Hematopoietic multipotent progenitor cell (in vitro differentiated cells): ENCODE results near the gene EXPH5. TPM values are rescaled to one million over a fixed set of nuclear protein-coding genes. Genes with fewer than 3 reads are reported as not detected.
"Not testable (repeated sequence)": the region's sequence is repeated elsewhere in the genome, so short reads cannot be mapped to it uniquely, and the experiment has no call there.

Source experiments
- DNase-seq, 3 donors: peaks; one replicate each; pipeline ENCODE4 v3.0.0-alpha.2; 2011 to 2015; ENCODE audit warnings: low read depth in 2 of 3, low spot score in 2 of 3
- total RNA-seq: library from RNA; depleted of rRNA; stranded (reverse); fragments of >200 nt; gene quantifications from one replicate; pipeline ENCODE4 v1.2.3, GENCODE V29; 2012

EXPH5 gene, protein sequence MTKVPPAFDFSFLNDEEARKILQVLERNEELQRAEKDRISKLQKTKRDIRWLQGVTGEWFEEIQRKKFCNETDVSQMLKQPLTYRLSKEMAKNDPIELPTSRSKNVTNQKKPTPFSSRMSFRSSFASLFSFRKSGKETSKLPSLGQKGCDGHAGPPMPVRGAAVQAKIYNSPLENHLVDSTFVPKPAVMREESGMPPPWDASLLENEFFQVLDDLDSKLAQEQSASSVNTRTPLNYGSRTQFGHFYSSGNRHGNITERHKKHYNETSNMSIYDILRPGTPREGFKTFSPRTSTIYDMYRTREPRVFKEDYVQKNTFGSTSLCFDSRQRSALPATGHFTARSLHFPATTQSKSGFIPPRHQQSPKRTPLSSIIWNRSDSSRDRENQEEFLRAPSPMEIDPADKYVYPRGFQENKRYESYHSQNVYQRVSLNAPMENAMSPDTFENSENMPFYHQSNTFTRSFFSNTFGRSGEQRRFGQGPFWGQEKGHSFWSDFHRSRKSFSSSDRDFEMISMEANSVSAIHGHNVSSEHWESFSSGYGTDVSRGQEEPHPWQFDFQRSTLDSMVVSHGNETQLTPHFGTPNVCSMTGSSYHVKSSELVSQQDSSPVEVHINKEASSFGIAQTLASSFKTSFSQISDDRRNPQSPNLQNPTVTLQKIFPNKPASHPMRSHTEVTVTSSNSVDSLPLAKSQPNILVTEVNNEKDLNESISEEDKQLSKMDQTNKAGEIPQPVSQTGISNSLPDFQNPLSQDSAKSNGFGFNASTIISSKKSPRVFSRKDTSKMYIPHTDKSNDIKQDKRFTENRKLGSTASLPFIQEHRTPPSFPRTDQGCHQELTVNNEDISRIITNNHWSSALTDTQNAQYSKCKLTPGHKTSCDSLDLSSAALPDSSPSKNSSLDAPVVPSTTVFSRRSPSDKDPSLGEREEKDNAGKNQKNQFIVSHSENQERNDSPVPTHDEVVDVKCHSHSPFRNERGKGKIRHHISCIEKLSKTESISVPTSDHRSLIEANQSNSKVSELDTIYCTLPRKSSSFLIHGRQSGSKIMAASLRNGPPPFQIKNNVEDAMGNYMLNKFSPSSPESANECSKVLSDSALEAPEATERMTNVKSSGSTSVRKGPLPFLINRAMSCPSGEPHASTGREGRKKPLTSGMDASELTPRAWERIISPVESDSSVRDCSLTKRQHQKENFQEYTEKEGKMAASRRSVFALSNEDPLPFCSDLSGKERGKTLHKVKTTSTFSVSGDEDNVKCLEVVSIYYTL (N-terminal part only)
- 1.6 TPM for total RNA-seq

DNA sequence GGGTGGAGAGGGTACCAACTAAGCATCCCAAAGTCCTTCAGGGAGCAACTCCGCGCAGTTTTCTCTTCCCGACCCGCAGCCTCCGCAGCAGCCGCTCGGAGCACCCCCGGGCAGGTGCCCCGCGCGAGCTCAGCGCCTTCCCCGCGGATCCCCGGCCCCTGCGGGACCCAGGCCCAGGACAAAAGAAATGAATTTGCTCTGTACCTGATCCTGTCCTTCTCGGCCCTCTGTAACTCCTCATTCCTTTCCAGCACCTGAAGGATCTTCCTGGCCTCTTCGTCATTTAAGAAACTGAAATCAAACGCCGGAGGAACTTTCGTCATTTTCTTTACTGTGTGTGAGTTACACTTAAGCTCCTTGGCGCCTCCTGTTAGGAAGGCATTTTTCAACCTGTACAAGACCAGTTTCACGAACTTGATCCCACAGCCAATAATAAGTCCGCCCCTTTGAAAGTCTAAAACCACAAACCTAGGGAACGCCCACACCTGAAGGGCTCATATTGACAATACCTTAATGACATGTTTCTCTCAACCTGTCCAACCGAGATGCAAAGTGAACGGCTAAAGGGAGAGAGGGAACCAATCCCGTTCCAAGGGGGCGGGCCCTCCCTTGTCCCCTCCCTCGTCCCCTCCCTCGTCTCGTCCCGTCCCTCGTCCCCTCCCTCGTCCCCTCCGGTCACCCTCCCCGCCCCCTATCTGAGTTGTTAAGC is at the start of gene EXPH5:
Gene EXPH5 (minus strand): TSS at position 555 of the 709 bp plus-strand sequence. CDS start 232 bp downstream, at position 323.
- peak; percentile 61 to 94 (median 89) for DNase-seq

GRCh38 chr11:108641752-108642151 is 48.2 kb upstream of the EXPH5 start:
- DNase-seq = not testable (repeated sequence)

DNA sequence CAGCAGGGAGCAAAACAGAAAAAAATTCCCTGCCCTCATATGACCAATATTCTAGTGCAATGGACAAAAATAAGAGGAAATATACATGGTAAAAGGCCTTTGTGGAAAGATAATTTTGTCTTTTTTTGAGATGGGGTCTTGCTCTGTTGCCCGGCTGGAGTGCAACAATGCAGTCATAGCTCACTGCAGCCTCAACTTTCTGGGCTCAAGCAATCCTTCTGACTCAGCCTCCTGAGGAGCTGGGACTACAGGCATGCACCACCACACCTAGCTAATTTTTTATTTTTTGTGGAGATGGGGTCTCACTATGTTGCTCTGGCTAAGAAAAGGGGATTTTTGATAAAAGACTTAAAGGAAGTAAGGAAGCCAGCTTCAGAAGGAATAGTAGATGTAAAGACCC is 45.6 kb upstream of the EXPH5 start:
- DNase-seq = no peak

- no peak for DNase-seq
Observed at GRCh38 chr11:108636222-108636621, 42.7 kb upstream of the EXPH5 start.

DNA sequence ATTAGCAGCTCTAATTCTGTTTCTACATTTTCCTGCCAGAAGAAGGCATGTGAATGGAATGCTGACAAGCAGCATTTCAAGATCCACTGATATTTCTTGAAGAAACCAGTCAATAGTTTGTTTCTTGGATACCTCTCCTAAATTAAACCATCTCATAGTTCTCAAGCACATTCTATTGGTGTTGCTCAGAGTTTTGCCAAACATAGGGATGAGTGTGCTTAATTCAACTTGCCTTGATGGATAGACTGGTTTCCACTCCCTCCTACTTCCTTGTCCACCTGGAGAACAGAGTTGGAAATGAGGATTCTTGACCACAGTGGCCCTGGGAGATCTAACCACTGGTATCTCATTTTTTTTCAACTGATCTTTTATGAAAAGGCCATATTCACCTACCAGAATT is 41.5 kb upstream of the EXPH5 start:
- DNase-seq = no peak

DNA sequence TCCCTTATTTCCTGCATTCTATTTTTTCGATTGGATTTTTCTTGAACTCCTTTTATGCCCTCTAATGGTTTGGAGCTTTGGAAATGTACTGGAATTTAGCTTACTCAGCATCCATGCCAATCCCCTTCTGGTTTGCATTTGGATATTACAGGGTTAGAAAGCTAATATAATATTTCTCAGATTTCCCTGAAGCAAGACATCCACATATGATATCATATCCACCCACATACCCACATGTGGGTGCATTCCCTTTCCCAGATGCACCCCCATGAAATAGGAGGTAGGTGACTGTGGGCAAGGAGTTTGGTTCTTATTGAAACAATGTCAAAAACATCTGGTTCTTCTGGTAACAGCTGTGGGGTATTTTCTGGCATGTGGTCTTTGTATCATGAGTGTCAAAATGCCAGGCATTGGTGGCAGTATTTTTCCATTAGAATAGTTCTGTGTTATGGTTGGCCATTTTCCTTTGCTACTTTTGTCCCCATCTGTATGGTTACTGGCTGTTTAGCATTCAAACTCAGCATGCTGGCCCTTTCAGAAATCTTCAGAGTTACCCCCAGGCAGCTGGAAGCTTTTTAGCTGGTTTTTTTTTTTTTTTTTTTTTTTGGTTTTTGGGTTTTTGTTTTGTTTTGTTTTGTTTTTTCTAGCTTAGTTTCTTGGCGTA is 38.6 kb upstream of the EXPH5 start:
- DNase-seq = no peak

DNA sequence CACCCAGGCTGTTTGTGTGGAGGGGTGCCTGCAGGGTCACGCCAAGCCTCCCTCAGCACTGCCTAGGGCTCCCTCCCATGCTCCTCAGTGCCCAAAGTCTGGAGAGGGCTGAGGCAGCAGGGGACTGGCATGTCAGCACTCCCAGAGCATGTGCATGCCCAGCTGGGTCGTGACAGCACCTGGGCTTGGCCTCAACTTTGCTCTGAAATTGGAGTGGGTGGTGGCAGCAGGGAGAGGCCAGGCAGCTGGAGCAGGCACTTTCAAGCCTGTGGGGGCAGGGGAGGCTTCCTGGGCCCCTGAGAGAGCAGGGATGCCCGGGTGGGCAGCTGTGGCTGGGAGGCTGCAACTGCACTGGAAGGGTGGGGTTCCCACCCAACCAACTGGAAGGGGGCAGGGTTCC is 35.7 kb upstream of the EXPH5 start:
- DNase-seq = no peak

DNA sequence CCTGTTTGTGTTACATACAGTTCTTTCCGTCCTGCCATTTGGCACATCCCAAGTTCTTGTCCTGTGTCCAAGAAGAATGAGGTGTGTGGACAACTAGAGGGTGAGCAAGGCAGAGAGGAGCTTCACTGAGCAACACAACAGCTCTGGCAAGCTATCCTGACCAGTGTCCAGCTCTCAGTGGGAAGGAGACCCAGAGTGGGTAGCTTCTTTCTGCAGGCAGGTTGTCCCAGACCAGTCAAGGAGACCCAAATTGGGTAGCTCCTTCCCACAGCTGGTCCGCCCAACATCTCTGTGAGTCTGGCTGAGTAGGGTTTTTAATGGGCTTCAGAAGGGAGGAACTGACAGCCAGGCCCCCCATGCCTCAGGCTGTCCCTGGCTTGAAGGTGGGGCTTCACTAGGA is 35.2 kb upstream of the EXPH5 start:
- no peak for DNase-seq

DNA sequence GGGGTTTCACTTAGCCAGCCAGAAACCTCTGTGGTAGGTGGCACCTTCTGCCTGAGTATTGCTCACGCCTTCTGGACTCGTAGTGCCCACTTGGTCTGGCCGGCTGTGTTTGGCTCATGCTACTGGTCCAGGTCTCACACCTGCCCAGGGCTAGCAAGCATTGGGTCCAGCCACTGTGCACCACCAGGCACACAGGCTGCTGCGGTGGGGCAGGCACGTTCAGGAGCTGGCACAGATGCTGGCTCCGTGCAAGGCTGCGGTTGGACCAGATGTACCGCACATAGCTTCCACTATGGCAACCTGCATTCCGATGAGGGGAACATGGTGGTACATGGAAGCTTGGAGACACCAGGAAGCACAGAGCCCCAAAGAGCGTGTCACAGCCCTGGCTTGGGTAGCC is 34.8 kb upstream of the EXPH5 start:
- DNase-seq = no peak

DNA sequence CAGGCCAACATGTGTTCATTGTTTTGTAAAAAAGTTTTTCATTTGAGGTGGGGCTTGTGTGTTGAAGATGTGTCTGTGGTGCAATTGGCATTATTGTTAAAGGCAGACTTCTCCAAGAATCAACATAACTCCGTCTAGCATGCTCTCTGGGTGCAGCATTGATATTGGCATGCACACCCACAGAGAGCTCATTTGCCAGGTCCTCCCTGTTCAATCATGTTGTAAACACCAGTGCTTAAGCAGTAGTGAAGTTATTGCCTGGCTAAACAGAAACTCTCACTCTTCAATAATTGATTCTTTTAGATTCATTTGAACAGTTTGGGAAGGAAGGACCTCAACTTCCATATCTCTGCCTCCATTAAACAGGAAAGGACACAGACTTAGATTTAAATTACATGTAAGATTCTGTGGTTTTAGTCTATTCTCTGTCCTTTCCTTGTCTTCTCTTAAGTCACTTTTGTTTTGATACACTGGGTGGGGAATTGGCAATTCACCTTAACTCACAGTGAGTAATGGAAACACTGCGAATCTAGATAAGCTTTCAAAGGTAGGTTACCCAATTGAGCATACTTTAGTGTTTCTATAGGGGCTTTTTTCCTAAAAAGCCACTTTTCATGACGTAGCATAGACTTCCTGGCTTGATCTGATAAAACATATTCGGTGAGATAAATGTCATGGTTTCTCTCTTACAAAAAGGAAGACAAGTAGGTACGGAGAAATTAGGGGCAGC is 30.8 kb upstream of the EXPH5 start:
- no peak for DNase-seq

GRCh38 chr11:108622341-108622740 is 28.8 kb upstream of the EXPH5 start:
- DNase-seq = no peak

GRCh38 chr11:108620958-108621772 is 27.6 kb upstream of the EXPH5 start:
- DNase-seq = no peak

GRCh38 chr11:108618529-108618928 is 25.0 kb upstream of the EXPH5 start:
- DNase-seq = no peak

DNA sequence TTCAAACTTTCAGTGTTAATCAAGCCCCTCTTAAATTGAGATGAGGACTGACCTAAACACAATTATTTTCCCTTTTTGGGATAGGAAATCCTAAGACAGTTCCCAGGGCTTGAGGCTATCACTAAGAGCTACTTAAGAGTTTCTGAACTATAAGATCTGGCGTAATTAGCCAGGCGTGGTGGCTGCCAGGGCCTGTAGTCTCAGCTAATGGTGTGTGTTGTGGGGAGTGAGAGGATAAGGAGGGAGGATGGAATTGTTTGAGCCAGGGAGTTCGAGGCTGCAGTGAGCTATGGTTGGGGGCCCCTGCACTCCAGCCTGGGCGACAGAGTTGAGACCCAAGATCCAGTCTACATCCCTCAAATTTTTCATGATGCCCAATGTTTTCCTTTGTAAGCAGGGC is 23.5 kb upstream of the EXPH5 start:
- DNase-seq = no peak

GRCh38 chr11:108616549-108616948 is 23.0 kb upstream of the EXPH5 start:
- no peak for DNase-seq

GRCh38 chr11:108614086-108614485 is 20.5 kb upstream of the EXPH5 start:
- no peak for DNase-seq

DNA sequence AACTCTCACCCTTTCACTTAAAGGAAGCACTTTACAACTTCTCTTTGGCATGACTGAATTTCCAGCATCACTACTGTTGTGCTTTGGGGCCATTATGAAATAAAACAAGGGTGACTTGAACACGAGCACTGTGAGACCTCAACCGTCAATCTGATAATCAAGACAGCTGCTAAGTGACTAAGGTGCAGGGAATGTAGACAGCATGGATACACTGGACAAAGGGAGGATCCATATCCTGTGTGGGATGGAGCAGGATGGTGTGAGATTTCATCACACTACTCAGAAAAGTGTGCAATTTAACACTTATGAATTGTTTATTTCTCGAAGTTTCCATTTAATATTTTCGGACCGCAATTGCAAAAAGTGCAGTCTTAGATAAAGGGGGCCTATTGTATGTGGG is 16.1 kb upstream of the EXPH5 start:
- DNase-seq = no peak

GRCh38 chr11:108608548-108608947 is 15.0 kb upstream of the EXPH5 start:
- DNase-seq = no peak
